Central memory CD4-positive, alpha-beta T cell (primary cell): ENCODE data around the gene GALNT12.
A peak's percentile ranks its signal among the peaks of the same experiment; 100 is the strongest.

Source experiments
- DNase-seq: peaks from one replicate; pipeline ENCODE4 v3.0.0; 2022

GALNT12 gene

DNA sequence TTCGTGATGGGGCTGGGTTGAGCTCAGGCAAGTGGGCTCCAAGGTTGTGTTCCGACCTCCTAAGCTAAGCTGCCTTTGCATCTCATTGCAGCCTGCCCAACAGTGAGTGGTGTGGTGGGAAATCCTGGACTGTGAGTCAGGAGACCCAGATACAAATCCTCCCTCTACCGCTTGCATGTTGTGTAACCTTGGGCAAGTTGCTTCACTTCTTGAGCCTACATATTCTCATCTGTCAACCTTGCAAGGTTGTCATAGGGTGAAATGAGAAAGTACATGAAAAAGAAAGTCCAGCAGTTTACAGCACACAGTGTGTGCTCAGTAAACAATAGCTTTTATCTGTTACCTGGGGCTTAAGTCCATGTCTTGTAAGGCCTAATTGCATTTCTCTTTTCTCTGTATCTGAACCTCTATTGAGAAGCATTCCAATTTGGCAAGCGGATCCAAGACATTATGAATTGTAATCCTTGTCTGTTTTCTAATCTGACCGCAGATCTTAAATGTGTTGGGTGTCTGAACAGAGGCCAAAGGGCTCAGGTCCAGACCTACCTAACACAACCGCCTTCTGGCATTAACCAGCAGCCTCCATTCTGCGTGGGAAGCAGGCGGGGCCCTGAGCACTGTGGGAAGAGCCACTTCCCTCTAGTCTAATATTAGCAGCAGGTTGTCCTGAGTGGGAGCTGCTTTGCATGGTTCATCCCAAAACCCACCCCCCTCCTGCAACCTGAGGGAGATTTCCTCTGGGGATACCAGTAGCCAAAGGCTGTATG, 1.8 kb upstream of the GALNT12 start:
- no peak for DNase-seq

DNA sequence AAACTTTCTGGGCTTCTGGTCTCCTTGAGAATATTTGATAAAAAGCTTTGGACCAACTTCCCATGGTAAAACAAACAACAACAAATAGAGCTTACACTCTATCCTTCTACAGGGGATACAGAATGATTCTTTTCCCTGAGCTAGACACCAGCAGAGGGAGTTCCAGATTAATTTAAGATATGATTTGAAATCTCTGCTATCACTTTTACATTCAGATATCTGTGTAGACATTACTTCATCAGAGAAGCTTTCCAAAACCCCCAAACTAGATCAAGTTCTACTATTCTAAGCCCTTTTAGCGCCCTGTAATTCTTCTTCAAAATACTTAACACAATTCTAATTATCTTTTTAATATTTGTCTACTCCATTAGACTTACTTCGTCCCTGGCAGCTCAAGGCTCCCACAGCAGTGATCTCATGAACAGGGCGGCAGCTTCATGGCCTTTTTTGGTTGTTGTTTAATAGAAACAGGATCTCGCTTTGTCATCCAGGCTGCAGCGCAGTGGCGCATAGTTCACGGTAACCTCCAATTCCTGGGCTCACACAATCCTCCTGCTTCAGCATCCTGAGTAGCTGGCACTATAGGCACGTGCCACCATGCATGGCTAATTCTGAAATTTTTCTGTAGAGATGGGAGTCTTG, 955 bp upstream of the GALNT12 start:
- no peak for DNase-seq

DNA sequence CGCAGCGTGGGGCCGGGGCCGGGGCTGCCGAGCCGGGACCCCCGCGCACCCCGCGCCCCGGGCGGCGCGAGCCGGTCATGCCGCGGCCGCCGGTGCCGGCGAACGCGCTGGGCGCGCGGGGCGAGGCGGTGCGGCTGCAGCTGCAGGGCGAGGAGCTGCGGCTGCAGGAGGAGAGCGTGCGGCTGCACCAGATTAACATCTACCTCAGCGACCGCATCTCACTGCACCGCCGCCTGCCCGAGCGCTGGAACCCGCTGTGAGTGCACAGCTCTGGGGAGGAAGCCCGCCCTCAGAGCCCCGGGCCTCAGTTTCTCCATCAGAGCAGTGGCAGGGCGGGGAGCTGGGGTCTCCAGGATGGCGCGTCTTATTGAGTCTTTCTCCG, 335 bp downstream of the GALNT12 start:
- DNase-seq, result peak; percentile 20

DNA sequence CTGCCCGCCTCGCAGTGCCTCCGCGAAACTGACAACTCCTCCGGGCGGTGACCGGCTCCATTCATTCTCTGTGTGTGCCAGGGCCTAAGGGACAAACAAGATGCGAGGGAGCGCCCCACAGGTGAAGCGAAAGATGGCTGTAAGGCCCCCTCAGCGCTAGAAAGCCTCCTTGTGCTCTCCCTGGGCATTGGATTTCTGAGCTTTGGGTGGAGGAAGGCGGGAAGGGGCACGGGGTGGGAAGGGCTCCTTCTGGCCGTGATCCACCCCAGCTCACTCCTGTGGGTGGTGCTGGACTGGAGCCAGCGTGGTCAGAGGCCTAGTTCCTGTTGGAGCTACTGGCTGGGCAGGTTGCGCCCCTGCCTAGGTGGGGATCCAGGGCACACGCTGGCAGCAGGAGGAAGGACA, 943 bp downstream of the GALNT12 start:
- DNase-seq, result no peak

DNA sequence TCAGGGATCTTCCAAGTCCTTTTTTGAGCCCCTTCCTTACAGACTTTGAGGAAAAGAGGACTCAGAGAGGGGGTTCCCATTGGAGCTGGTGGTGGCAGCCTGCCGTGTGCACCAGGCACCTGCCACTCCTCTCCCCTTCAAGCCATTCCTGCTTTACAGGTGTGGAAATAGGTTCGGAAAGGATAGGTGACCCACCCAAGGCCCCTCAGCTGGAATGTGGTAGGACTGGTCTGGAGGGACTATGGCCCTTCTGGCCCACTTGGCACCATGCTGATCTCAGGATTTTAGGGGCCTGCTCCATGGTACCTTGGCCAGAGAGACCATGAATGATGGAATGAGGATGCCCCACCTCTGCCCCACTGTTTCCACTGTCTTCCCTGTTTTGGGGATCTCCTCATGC, 1.4 kb downstream of the GALNT12 start:
- DNase-seq, result no peak

DNA sequence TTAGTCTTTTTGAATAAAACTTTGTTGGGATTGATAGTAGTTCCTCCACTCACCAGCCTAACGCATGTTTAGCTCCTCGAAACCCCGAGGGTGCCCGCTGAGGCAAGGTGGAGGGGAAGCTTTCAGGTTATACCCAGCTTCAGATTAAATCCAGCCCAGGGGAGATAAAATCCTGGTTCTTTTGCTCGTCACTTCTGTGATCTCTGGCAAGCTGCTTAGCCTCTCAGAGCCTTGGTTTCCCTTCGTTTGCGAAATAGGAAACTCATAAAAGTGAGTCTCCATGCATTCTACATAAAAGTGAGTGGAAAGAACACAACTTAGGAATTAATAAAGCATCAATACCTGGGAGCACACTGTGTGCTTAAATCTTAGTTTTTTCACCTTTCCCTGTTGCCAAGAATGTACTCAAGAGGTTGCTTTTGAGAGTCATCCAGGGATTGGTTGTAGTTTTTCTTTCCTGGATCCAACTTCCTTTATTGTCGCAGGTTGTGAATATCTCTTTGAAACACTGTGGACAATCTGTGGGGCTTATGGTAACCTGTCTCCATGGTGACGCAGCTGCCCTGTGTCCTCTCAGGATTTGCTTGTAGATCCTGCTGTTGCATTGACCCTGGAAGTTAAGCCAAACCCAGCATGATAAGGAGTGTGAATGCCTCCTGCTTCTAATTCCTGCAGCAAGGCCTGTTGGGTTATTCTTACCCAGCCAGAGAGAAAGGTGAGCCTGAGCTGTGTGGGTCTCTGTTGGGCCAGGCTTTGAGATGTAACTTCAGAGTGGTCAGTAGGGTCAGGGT, 2.0 kb downstream of the GALNT12 start:
- DNase-seq, result no peak

DNA sequence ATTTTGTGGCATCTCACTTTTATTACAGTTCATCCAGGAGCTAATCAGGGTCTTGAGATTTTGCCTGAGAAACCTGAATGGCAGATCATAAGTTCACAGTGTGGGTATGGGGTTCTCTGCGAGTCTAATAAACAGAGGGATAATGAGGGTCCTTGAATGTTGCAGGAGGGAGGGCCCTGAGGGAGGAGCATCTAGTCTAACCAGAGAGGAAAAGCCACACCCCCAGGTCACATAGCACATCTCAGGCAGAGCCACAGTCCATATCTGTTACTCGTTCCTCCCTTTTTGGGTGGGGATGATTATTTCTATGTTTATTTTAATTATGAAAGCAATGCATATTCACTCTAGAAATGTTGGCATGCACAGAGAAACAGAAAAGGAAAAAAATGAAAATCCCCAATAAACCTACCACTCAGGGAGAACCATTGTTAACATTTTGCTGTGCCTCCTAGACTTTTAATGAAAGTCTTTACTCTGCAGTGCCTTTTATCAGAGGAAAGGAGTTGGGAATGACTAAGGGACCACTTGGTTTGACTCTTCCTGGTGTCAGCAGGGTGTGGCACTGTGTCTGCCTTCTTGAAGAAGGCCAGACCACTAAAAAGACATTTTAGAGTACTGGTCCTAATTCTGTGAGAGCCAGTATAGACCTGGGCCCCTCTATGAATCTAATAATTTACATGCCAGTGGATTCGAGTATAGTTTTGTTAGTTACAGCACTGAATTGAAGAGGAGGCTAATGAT, 2.8 kb downstream of the GALNT12 start:
- DNase-seq, result no peak

DNA sequence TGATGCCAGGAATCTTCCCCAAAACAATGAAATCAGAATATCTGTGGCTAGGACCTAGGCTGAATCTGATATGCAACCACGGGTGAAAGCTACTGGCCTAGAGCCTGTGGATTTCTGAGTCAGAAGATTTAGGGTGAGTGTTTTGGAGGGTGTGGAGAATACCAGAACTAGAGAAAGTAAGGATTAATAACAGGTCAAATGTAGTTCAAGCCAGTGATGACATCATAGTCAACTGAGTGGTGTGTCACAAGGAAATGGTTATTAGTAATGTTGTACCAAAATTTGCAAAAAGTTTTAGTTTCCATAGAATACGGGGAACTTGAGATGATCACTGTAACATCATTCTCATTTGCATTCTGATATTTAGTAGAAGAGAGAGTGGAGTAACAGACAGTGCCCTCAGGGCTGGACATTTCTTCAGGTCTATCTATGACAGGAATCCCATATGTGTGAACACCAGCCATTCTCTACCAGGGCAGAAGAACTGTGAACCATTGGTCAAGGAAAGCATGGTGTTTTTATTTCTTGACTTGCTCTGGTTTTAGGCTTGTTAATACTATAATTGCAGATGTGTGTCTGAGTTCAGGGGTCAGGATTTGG, 3.7 kb downstream of the GALNT12 start:
- DNase-seq, result no peak

DNA sequence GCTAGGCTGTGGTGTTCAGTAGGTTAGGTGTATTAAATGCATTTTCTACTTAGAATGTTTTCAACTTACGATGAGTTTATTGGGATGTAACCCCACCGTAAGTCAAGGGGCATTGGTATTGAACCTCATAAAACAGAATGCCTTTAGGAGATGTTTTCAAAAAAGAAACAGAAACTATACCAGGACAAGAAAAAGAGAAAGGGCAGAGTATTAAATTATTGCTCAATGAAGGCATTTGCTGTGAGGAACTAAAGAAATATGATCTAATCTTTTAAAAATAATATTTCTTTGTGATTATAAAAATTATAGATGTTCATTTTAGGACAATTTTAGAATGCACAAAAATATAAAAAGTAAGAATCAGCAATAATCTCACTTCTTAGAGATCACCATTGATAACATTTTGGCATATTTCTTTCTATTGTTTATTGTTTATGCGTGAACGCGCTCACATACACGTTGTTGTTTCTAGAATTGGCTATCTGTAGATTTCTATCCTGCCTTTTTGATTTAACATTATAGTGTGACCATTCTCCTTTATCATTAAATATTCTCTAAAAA, 8.0 kb downstream of the GALNT12 start:
- DNase-seq, result no peak

DNA sequence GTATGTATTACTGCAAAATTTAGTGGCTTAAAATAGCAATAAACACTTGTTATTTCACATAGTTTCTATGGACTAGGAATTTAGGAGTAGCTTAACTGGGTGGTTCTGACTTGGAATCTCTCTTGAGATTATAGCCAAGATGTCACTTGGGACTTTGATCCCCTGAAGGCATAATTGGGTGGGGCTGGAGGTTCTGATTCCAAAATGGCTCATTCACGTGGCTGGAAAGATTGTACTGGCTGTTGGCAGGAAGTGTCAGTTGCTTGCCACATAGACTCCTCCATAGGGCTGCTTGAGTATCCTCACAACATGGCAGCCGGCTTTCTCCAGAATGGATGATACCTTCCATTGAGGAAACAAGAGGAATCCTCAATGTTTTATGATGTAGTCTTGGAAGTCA, 11.3 kb downstream of the GALNT12 start:
- DNase-seq, result no peak

DNA sequence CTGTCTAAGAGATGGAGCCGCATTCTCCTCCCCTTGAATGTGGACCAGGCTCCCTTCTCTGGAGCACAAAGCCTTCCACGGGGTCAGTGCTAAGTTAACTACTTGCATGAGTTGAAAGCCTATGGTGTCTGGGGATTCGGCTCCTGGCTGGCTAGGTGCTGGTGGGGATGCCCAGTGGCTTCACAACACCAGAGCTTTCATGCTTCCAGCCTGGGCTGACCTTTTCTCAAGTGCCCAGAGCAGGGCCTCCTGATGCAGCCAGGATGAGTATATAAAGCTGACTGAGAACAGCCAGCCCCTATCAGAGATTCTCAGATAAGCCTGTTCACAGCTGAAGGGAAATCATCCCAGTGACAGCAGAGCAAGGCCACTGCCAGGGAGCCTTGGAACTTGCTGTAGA, 11.8 kb downstream of the GALNT12 start:
- DNase-seq, result no peak

DNA sequence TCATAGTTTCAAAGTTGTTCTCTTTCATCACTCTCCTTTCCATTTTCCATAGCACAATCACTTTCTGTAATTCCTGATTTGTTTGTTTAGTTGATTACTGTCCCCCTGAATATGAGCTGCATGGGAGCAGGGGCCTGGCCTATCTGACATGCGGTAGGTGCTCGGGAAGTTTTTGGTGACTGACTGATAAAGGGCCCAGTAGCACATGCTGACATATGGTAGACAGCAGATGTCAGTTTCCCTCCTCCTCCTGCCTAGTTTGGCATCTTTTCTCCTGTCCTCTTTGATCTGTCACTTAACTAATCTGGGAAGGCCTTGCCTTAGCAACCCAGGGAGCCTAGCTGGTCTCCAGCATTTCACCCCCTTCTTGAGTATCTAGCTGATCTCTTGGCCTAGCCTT, 14.4 kb downstream of the GALNT12 start:
- DNase-seq, result no peak

DNA sequence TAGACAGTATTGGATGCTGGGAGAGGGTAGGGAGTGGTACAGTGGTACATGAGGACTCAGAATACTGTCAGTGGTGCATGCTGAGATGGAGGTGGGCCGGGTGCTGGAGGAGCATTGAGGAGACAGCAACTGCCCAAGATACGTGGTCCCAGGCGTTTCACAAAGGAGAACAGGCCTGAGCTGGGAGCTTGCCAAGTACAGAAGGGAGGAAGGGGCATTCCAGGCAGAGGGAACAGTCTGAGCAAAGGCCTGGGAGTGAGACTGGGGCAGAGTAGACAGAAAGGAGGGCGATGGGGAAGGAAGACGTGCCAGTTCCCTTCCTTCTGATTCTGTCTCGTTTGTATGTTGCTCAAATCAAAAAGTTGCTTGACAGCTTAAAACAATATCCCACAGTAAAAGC, 15.2 kb downstream of the GALNT12 start:
- DNase-seq, result no peak

DNA sequence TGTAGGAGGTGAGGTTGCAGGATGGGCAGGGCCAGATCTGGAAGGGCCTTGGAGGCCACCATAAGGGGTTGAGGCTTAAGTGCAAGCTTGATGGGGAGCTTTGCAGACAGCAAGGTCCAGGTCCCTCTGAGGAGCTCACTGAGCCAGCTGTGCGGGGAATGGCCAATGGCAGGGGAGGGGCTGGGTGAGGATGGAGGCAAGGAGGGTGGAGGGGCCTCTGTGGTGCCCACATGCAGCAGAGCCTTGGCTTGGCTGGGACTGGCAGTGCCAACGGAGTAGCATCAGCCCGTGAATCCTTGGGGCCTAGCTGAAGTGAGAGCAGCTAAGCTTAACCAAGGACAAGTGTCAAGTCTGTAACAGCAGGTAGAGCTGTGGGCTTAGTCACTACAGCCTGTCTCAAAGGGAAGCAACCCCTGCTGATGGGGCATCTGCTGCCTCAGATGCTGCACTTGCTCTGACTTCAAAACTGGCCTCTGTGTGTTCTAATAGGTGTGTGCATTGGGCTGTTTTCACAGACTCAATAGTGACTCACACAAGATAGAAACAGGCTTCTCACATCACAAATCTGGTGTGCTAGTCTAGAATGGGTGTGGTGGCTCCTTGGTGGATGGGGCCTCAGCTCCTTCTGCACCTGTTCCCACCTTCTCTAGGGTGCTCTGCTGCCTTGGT, 16.3 kb downstream of the GALNT12 start:
- no peak for DNase-seq

DNA sequence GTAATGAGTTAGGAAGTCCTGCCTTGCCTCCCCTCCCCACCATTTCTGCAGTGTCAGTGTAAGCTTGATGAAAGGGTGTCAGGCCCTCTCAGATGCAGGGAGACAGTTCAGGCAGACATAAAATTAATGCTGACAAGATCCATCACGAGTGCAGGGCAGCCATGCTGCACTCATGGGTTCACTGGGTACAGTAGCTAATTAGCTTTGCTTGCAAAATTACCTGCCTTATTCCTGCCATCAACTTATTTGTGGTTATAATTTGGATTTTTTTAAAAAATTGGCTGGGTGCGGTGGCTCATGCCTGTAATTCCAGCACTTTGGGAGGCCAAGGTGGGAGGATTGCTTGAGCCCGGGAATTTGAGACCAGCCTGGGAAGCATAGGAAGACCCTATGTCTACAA, 17.9 kb downstream of the GALNT12 start:
- DNase-seq, result no peak

DNA sequence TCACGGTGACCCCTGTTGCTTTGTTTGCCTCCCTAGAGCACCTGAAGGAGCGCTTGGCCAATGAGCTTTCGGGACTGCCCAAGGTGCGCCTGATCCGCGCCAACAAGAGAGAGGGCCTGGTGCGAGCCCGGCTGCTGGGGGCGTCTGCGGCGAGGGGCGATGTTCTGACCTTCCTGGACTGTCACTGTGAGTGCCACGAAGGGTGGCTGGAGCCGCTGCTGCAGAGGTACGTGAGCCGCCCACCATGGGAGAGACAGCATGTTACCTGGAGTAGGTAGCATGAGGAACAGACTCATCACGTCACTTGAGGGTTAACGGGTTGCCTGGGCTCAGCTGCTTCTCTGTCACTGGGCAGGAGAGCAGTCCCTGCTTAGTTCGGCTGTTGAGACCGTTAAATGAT, 19.2 kb downstream of the GALNT12 start:
- DNase-seq, result no peak

DNA sequence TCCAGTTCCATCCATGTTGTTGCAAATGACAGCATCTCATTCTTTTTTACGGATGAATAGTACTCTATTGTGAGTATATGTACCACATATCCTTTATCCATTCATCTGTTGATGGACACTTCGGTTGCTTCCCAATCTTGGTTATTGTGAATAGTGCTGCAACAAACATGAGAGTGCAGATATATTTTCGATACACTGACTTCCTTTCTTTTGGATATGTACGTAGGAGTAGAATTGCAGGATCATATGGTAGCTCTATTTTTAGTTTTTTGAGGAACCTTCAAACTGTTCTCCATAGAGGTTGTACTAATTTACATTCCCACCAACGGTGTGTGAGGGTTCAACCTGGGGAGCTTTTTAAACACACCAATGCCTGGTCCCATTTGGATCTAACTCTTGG, 22.3 kb downstream of the GALNT12 start:
- no peak for DNase-seq

DNA sequence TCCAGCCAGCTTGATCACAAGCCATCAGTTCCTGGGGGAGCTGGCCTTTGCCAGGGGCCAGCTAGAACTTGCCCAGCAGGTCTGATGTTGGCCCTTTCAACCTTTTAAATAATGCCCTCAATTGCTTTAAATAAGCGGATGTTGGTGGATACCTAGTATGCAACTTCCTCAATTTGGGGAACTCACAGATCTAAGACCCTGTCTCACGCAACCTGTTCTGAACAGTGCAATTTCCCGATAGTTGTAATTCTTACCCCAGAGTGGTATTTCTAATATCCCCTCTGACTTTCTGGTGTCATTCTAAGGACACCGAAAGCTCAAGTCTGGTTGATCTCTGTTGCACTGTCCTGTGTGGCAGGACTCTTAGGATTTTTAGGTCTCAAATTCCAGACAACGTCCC, 23.1 kb downstream of the GALNT12 start:
- no peak for DNase-seq

DNA sequence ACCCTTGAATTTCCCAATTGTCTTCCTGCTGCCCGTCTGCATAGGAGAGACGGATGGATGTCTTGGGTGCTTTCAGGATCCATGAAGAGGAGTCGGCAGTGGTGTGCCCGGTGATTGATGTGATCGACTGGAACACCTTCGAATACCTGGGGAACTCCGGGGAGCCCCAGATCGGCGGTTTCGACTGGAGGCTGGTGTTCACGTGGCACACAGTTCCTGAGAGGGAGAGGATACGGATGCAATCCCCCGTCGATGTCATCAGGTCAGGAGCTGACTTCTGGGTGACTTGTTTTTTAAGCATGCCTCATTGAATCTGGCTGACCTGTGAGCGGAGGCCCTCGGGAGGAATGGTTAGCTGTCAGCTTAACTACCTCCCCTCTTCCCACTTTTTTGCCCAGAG, 24.2 kb downstream of the GALNT12 start:
- DNase-seq, result no peak

DNA sequence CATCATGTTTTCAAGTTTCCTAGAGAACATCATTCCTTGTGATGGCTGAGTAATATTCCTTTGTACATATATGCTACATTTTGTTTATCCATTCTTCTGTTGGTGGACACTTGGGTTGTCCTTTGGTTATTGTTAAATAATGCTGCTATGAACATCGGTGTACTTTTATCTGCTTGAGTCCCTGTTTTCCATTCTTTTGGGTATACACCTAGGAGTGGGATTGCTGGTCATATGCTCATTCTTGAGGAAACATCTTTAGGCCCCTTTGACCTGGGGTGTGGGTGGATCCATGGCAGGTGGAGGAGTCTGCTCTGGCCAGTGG, 25.3 kb downstream of the GALNT12 start:
- no peak for DNase-seq

DNA sequence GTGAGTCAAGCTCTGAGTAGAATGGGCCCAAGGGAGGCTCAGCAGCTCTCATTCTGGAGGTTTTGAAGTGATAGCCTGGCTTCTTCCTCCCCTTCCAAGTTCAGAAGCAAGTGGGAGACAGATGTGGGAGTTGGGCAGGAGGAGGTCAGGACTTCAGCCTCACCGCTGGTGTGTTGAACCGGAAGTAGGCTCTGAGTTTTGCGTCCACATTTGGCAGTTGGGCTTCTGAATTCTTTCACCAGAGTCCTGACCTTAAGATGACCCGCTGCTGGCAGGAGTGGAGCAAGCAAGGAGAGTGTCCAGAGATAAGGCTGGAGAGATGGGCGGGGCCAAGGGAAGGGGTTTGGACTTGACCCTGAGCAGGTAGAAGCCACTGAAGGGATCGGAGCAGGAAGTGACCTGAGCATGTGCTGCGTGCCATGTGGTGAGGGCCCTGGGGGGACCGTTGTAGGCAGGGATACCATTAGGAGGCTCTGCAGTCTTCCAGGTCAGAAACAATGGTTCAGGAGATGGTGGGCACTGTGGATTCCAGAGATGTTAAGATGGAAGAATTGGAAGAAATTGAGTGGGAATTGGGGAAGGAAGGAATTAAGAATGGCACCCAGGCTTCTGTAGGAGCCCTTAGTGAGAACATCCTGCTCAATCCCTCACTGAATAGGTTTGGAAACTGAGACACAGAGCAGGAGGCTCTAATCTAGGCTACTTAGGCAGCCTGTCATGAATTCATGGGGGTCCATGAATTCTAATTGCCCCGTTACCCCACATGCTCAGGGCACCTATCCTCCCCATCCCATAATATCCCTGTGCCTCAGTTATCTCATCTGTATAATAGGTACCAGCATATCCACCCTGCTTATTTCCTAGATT, 25.9 kb downstream of the GALNT12 start:
- DNase-seq, result no peak
